Stimulated activated CD4-positive, alpha-beta T cell treated with anti-CD3 and anti-CD28 coated beads, TNF-alpha, amount 100 ng/mL, for 48 hours (primary cell): ENCODE data around the gene GRIN2D.

Source experiments
- DNase-seq, 3 donors: peaks; one replicate each; pipeline ENCODE4 v3.0.0-alpha.2; 2020; ENCODE audit warnings: low read depth in 3 of 3

GRIN2D gene

DNA sequence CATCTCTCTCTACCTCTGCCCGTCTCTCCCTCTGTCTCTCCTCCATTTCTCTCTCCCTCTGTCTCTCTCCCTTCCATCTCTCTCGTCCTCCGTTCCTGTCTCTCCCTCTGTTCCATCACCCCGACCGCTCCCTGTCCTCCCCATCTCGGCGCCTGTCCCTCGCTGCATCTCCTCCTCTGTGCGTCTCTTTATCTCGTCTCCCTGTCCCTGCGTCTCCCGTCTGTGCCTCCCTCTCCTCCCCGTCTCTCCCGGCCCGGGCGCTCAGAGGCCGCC lies 4.6 kb downstream of the GRIN2D start:
- DNase-seq = no peak

DNA sequence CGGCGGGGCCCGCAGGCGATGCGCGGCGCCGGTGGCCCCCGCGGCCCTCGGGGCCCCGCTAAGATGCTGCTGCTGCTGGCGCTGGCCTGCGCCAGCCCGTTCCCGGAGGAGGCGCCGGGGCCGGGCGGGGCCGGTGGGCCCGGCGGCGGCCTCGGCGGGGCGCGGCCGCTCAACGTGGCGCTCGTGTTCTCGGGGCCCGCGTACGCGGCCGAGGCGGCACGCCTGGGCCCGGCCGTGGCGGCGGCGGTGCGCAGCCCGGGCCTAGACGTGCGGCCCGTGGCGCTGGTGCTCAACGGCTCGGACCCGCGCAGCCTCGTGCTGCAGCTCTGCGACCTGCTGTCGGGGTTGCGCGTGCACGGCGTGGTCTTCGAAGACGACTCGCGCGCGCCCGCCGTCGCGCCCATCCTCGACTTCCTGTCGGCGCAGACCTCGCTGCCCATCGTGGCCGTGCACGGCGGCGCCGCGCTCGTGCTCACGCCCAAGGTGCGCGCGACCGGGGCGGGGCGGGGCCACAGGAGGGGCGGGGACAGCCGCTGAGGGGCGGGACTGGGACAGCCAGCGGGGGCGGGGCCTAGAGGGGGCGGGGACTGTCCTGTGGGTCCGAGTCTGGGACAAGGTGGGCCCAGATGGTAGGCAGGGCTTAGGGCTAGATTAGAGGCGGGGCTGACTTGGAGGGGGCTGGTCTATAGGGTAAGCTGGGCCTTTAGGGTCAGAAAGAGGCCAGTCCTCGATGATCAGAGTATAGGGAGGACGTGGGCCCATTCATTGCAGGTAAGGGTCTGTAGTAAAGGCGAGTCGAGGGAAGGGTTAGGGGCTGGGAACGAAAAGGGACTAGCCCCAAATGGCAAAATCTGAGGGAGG lies 5.1 kb downstream of the GRIN2D start:
- DNase-seq = peak; percentile 68 to 85 (median 79)

GRCh38 chr19:48400018-48400742 lies 6.7 kb downstream of the GRIN2D start:
- no peak for DNase-seq

GRCh38 chr19:48401287-48401686 lies 7.8 kb downstream of the GRIN2D start:
- DNase-seq = no peak

GRCh38 chr19:48403606-48404005 lies 10.1 kb downstream of the GRIN2D start:
- DNase-seq = no peak

- DNase-seq = no peak
These were observed 11.7 kb downstream of the GRIN2D start for GRCh38 chr19:48405010-48405659.

GRCh38 chr19:48405850-48406249 lies 12.4 kb downstream of the GRIN2D start:
- DNase-seq = no peak

DNA sequence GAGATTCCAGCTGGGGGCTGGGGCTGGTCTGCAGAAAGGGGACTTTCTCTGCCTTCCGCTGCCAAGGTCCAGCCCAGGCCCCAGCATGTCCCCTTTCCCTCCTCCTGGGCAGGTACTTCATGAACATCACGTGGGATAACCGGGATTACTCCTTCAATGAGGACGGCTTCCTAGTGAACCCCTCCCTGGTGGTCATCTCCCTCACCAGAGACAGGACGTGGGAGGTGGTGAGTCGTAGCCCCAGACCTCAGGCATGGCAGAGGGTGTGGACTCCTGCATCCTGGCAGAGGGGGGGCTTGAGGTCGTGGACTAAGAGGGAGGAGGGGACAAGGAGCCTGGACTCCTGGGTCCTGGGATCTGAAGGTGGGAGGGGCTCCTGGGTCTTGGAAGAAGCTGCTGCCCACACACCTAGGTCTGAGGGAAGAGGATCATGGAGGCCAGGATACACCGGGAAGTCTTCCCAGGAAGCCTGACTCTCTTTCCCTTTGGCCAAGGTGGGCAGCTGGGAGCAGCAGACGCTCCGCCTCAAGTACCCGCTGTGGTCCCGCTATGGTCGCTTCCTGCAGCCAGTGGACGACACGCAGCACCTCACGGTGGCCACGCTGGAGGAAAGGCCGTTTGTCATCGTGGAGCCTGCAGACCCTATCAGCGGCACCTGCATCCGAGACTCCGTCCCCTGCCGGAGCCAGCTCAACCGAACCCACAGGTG lies 20.6 kb downstream of the GRIN2D start:
- DNase-seq = no peak

- peak; percentile 63 to 87 (median 79) for DNase-seq
These were observed 21.9 kb downstream of the GRIN2D start for GRCh38 chr19:48415395-48415794.

DNA sequence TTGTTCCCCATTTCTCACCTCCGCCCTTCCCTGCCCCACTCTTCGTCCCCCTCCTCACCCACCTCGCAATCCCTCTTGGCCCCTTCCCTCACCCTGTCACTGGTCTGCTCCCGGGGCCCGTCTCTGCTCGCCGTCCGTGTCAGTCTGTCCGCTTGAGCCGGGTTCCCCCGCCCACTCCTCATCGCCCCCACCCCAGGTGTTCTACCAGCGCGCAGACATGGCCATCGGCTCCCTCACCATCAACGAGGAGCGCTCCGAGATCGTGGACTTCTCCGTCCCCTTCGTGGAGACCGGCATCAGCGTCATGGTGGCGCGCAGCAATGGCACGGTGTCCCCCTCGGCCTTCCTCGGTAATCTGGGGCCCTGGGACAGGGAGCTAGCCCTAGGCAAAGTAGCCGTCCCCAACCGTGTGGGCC lies 22.3 kb downstream of the GRIN2D start:
- no peak for DNase-seq

DNA sequence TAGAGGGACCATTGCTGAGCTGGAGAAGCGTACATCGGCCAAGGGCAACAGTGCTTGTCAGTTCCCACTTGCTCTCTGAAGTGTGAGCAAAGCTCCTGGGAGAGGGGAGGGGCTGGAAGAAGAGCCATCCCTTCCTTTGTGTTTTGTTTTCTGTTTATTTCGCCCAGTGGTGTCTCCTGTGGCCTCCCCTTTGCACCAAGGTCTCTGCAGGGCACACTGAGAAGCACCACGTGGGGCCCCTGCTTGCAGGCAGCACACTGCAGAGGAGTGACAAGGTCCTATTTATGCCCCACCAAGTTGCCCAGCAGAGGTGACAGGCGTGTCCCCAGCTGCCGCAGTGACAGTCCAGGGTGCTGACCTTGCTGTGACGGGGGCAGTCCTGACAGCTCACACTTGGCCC lies 24.0 kb downstream of the GRIN2D start:
- DNase-seq = no peak

DNA sequence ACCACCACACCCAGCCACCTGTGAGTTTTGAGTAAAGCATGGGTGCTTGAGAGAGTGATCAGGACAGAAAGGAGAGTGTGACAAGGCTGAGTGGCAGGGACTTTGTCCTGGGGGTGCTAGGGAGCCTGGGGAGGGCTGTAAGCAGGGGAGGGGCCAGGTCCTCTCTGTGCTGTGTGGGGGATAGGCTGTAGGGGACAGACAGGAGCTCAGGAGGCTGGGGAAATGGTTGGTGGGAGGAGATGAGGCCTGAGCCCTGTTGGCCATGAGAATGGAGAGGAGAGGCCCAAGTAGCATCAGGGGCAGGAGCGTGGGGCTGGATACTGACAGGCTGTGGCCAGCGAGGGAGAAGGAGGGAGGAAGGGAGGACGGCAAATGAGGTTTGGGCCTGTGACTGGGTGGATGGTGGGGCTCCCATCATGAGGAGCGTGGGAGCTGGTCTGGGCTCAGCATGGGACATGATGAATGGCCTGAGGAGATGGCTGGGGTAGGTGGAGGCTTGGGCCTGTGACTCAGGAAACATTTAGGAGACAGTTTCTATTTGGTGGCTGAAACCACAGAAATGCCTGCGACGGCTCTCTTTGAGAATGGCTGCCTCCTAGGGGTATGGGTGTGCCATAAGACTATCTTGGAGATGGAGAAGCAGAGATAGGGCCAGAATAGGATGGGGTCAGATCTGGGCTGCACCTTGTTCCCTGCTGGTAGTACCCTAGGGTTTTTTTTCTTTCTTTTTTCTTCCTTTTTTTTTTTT lies 25.0 kb downstream of the GRIN2D start:
- DNase-seq = no peak

GRCh38 chr19:48419158-48419920 lies 25.9 kb downstream of the GRIN2D start:
- DNase-seq = peak; percentile 47 to 71 (median 59)

DNA sequence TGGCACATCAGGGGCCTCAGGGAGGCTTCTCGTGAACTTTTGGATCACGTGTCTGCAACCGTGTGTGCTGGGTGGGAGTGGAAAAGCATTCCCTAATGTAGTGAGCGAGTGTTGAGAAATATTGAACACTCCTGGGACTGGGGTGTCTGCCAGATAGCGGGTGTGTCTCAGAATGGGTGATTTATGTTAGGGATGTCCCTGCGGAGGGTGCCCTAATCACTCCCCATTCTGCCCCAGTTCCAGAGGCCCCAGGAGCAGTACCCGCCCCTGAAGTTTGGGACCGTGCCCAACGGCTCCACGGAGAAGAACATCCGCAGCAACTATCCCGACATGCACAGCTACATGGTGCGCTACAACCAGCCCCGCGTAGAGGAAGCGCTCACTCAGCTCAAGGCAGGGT lies 28.1 kb downstream of the GRIN2D start:
- DNase-seq = no peak

DNA sequence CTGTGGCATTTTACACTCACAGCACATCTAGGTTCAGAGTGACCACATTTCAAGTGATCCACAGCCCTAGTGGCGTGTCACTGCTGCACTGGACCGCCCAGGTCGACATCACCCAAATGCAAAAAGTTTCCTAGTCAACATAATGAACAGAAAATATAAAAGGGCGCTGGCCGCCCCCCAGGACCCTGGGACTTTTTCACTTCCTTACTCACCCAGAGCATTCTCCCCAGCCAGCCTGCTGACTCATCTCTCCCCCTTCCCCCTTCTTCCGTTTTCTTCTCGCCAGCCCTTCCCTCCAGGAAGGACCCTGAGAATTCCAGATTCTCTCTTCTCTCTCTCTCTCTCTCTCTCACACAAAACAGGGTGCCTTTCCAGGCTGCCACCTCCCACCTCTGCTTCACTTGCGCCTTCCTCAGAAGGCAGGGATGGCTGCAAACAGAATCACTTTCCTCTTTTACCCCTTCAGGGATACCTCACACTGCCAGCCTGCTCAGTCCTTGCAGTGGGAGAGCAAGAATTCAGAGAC lies 31.3 kb downstream of the GRIN2D start:
- no peak for DNase-seq

GRCh38 chr19:48428670-48429069 lies 35.2 kb downstream of the GRIN2D start:
- DNase-seq = no peak

DNA sequence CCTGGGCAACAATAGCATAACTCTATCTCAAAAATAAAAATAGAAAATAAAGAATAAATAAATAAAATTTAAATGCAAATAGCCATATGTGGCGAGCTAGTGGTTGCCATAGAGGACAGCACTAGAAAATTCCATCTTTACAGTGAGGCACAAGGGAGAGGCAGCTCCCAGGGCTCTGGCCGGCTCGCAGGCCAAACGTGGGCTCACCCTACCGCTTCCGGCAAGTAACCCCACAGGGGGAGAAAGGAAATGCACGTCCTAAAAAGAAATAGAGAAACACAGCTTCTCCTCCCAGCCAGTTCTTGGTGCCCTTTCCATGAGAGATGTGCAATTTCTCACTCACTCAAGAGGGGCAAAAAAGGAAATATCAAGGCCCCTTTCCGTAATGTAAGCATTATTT lies 39.9 kb downstream of the GRIN2D start:
- no peak for DNase-seq

DNA sequence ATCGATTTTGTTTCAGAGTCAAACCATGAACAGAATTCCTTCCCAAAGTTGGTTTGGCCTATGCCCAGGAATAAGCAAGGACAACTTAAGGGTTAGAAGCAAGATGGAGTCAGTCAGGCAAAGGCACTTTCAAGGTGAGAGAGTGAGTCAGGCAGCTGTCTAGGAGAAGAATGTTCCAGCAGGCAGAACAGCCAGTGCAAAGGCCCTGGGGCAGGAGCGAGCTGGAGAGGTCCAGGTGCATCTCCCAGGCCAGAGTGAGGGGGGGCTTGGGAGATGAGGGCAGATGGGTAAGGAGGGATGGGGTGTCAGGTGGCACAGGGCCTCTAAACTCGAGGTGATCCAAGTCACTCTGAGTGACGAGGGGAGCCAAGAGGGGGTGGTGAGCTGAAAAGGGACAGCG lies 43.1 kb downstream of the GRIN2D start:
- DNase-seq = no peak

GRCh38 chr19:48441360-48442050 lies 48.0 kb downstream of the GRIN2D start:
- DNase-seq = no peak
